ENCODE results near the gene C17orf58. TPM values are rescaled to one million over a fixed set of nuclear protein-coding genes. Genes with fewer than 3 reads are reported as not detected.
A peak's percentile ranks its signal among the peaks of the same experiment; 100 is the strongest.

C17orf58 gene
- total and polyA plus RNA-seq, 9 of the 15 experiments (the other 6 are each of a cell fraction or from before 2014, with no cell fraction given) = 8.6 to 37.4 (median 27.6) TPM

GRCh38 chr17:68019675-68020408 is 23.6 kb upstream of the C17orf58 start (continued):
- TF ChIP-seq, protein P1, sequence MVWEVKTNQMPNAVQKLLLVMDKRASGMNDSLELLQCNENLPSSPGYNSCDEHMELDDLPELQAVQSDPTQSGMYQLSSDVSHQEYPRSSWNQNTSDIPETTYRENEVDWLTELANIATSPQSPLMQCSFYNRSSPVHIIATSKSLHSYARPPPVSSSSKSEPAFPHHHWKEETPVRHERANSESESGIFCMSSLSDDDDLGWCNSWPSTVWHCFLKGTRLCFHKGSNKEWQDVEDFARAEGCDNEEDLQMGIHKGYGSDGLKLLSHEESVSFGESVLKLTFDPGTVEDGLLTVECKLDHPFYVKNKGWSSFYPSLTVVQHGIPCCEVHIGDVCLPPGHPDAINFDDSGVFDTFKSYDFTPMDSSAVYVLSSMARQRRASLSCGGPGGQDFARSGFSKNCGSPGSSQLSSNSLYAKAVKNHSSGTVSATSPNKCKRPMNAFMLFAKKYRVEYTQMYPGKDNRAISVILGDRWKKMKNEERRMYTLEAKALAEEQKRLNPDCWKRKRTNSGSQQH (CRISPR knock-in tag; IDR thresholded peaks at IDR 0.05) = peak; percentile 76; the same call in 1 of the 2 replicates
- TF ChIP-seq ZNF280A (IDR thresholded peaks at IDR 0.05; ENCODE audit: low read depth, partially characterized antibody) (no peak), KAT2B (IDR thresholded peaks at IDR 0.05; ENCODE audit: low read depth, low read length) (peak; percentile 43), ZNF766 (CRISPR knock-in tag; conservative IDR thresholded peaks at IDR 0.05) (peak; percentile 63; the same call in 1 of the 2 replicates), ZNF589 (CRISPR knock-in tag; IDR thresholded peaks at IDR 0.05; ENCODE audit: low read depth) (peak; percentile 66), POLR2G (IDR thresholded peaks at IDR 0.05; ENCODE audit: low read depth, low read length) (peak; percentile 98), ZNF431 (CRISPR knock-in tag; IDR thresholded peaks at IDR 0.05) (peak; percentile 65; the same call in 1 of the 2 replicates), ZNF133 (CRISPR knock-in tag; IDR thresholded peaks at IDR 0.05) (no peak), ZNF224 (CRISPR knock-in tag; IDR thresholded peaks at IDR 0.05) (no peak), ARID3B (CRISPR knock-in tag; IDR thresholded peaks at IDR 0.05; ENCODE audit: borderline replicate concordance) (no peak), MLX (CRISPR knock-in tag; conservative IDR thresholded peaks at IDR 0.05) (no peak), ZNF77 (CRISPR knock-in tag; IDR thresholded peaks at IDR 0.05) (no peak), TAF15 (IDR thresholded peaks at IDR 0.05; ENCODE audit: low read depth, low read length) (no peak), CUX1 (CRISPR knock-in tag; IDR thresholded peaks at IDR 0.05) (peak; percentile 54; the same call in 1 of the 2 replicates), CSDE1 (IDR thresholded peaks at IDR 0.05) (peak in 1 of 2 experiments; percentile 92; a peak in 2 of 4 replicates), MECOM (CRISPR knock-in tag; IDR thresholded peaks at IDR 0.05) (peak; percentile 79)
